ENCODE results near the gene TTC21A.
A peak's percentile ranks its signal among the peaks of the same experiment; 100 is the strongest.

Gene TTC21A

GRCh38 chr3:39149498-39150147, 42.1 kb downstream of the TTC21A start:
- no peak overlapping the region for H3K4me3 ChIP-seq (ENCODE audit: insufficient read depth, low read depth, low read length)
- no peak overlapping the region for H3K27ac ChIP-seq (ENCODE audit: insufficient read depth, low read depth, low read length, poor library complexity, severe bottlenecking)
- WGBS, 2 experiments = 88 to 89% methylated on average over 3 of the region's 3 CpGs
- H3K27me3 ChIP-seq (ENCODE audit: control insufficient read depth, insufficient read depth, low read length, poor library complexity, severe bottlenecking) = peaks cover 9% of the 10 kb centered on the region
- no peaks in the 10 kb centered on the region for H3K9me3 ChIP-seq (ENCODE audit: control insufficient read depth, low read length)
- H3K36me3 ChIP-seq (ENCODE audit: control insufficient read depth, insufficient read depth, low read length) = no peaks in the 10 kb centered on the region
- H3K4me1 ChIP-seq (ENCODE audit: control insufficient read depth, insufficient read depth, low read length) = peaks cover 70% of the 10 kb centered on the region

GRCh38 chr3:39150148-39150802, 42.8 kb downstream of the TTC21A start:
- H3K27me3 ChIP-seq (ENCODE audit: control insufficient read depth, insufficient read depth, low read length, poor library complexity, severe bottlenecking) = peaks cover 9% of the 10 kb centered on the region
- no peak overlapping the region for H3K4me3 ChIP-seq (ENCODE audit: insufficient read depth, low read depth, low read length)
- WGBS, 2 experiments = 80 to 82% methylated on average over 5 of the region's 5 CpGs
- peaks cover 70% of the 10 kb centered on the region for H3K4me1 ChIP-seq (ENCODE audit: control insufficient read depth, insufficient read depth, low read length)
- peak overlapping the region; percentile 65 for H3K27ac ChIP-seq (ENCODE audit: insufficient read depth, low read depth, low read length, poor library complexity, severe bottlenecking)
- no peaks in the 10 kb centered on the region for H3K36me3 ChIP-seq (ENCODE audit: control insufficient read depth, insufficient read depth, low read length)
- H3K9me3 ChIP-seq (ENCODE audit: control insufficient read depth, low read length) = no peaks in the 10 kb centered on the region

- Histone ChIP-seq H3K4me3 (ENCODE audit: insufficient read depth, low read depth, low read length) (peak overlapping the region; percentile 65), H3K9me3 (ENCODE audit: control insufficient read depth, low read length) (no peaks in the 10 kb centered on the region), H3K27ac (ENCODE audit: insufficient read depth, low read depth, low read length, poor library complexity, severe bottlenecking) (peak overlapping the region; percentile 65), H3K36me3 (ENCODE audit: control insufficient read depth, insufficient read depth, low read length) (no peaks in the 10 kb centered on the region), H3K27me3 (ENCODE audit: control insufficient read depth, insufficient read depth, low read length, poor library complexity, severe bottlenecking) (peaks cover 9% of the 10 kb centered on the region), H3K4me1 (ENCODE audit: control insufficient read depth, insufficient read depth, low read length) (peaks cover 69% of the 10 kb centered on the region)
- WGBS, 2 experiments = 26 to 36% methylated on average over 9 of the region's 9 CpGs
Observed at GRCh38 chr3:39150803-39151631, 43.5 kb downstream of the TTC21A start.

GRCh38 chr3:39153977-39154279, 46.4 kb downstream of the TTC21A start:
- peak overlapping the region; percentile 65 for H3K4me3 ChIP-seq (ENCODE audit: insufficient read depth, low read depth, low read length)
- 5 to 11% methylated on average over 1 to 8 of the region's 9 CpGs for WGBS, 2 experiments
- peaks cover 43% of the 10 kb centered on the region for H3K4me1 ChIP-seq (ENCODE audit: control insufficient read depth, insufficient read depth, low read length)
- H3K27ac ChIP-seq (ENCODE audit: insufficient read depth, low read depth, low read length, poor library complexity, severe bottlenecking) = peak overlapping the region; percentile 61
- no peaks in the 10 kb centered on the region for H3K36me3 ChIP-seq (ENCODE audit: control insufficient read depth, insufficient read depth, low read length)
- H3K9me3 ChIP-seq (ENCODE audit: control insufficient read depth, low read length) = no peaks in the 10 kb centered on the region
- peaks cover 9% of the 10 kb centered on the region for H3K27me3 ChIP-seq (ENCODE audit: control insufficient read depth, insufficient read depth, low read length, poor library complexity, severe bottlenecking)

- 12 to 13% methylated on average over 18 of the region's 18 CpGs for WGBS, 2 experiments
- Histone ChIP-seq H3K4me3 (ENCODE audit: insufficient read depth, low read depth, low read length) (peak overlapping the region; percentile 65), H3K36me3 (ENCODE audit: control insufficient read depth, insufficient read depth, low read length) (no peaks in the 10 kb centered on the region), H3K4me1 (ENCODE audit: control insufficient read depth, insufficient read depth, low read length) (peaks cover 38% of the 10 kb centered on the region), H3K9me3 (ENCODE audit: control insufficient read depth, low read length) (no peaks in the 10 kb centered on the region), H3K27me3 (ENCODE audit: control insufficient read depth, insufficient read depth, low read length, poor library complexity, severe bottlenecking) (peaks cover 9% of the 10 kb centered on the region), H3K27ac (ENCODE audit: insufficient read depth, low read depth, low read length, poor library complexity, severe bottlenecking) (peak overlapping the region; percentile 61)
Observed at GRCh38 chr3:39154280-39155021, 47.0 kb downstream of the TTC21A start.

GRCh38 chr3:39156421-39156820, 48.9 kb downstream of the TTC21A start:
- Histone ChIP-seq H3K27ac (ENCODE audit: insufficient read depth, low read depth, low read length, poor library complexity, severe bottlenecking) (no peak overlapping the region), H3K36me3 (ENCODE audit: control insufficient read depth, insufficient read depth, low read length) (no peaks in the 10 kb centered on the region)
- 90 to 91% methylated on average over 4 of the region's 4 CpGs for WGBS, 2 experiments

GRCh38 chr3:39157359-39157758, 49.9 kb downstream of the TTC21A start:
- H3K9me3 ChIP-seq (ENCODE audit: control insufficient read depth, low read length) = no peaks in the 10 kb centered on the region
- 96 to 97% methylated on average over 4 to 7 of the region's 7 CpGs for WGBS, 2 experiments
- peaks cover 7% of the 10 kb centered on the region for H3K27me3 ChIP-seq (ENCODE audit: control insufficient read depth, insufficient read depth, low read length, poor library complexity, severe bottlenecking)
- peaks cover 10% of the 10 kb centered on the region for H3K4me1 ChIP-seq (ENCODE audit: control insufficient read depth, insufficient read depth, low read length)
- no peaks in the 10 kb centered on the region for H3K36me3 ChIP-seq (ENCODE audit: control insufficient read depth, insufficient read depth, low read length)
- H3K27ac ChIP-seq (ENCODE audit: insufficient read depth, low read depth, low read length, poor library complexity, severe bottlenecking) = no peak overlapping the region
- H3K4me3 ChIP-seq (ENCODE audit: insufficient read depth, low read depth, low read length) = no peak overlapping the region

More at GRCh38 chr3:39156421-39156820, 48.9 kb downstream of the TTC21A start:
- H3K4me3 ChIP-seq (ENCODE audit: insufficient read depth, low read depth, low read length) = no peak overlapping the region
- no peaks in the 10 kb centered on the region for H3K9me3 ChIP-seq (ENCODE audit: control insufficient read depth, low read length)
- peaks cover 9% of the 10 kb centered on the region for H3K27me3 ChIP-seq (ENCODE audit: control insufficient read depth, insufficient read depth, low read length, poor library complexity, severe bottlenecking)
- H3K4me1 ChIP-seq (ENCODE audit: control insufficient read depth, insufficient read depth, low read length) = peaks cover 19% of the 10 kb centered on the region

GRCh38 chr3:39158148-39158715, 50.8 kb downstream of the TTC21A start:
- peaks cover 5% of the 10 kb centered on the region for H3K4me1 ChIP-seq (ENCODE audit: control insufficient read depth, insufficient read depth, low read length)
- WGBS, 2 experiments = 73 to 85% methylated on average over 5 of the region's 5 CpGs

GRCh38 chr3:39164414-39164813, 56.9 kb downstream of the TTC21A start:
- WGBS, 2 experiments = 88 to 92% methylated on average over 2 to 3 of the region's 3 CpGs
- H3K9me3 ChIP-seq (ENCODE audit: control insufficient read depth, low read length) = no peaks in the 10 kb centered on the region
- no peak overlapping the region for H3K27ac ChIP-seq (ENCODE audit: insufficient read depth, low read depth, low read length, poor library complexity, severe bottlenecking)
- H3K4me3 ChIP-seq (ENCODE audit: insufficient read depth, low read depth, low read length) = no peak overlapping the region
- no peaks in the 10 kb centered on the region for H3K36me3 ChIP-seq (ENCODE audit: control insufficient read depth, insufficient read depth, low read length)
- H3K4me1 ChIP-seq (ENCODE audit: control insufficient read depth, insufficient read depth, low read length) = no peaks in the 10 kb centered on the region
- no peaks in the 10 kb centered on the region for H3K27me3 ChIP-seq (ENCODE audit: control insufficient read depth, insufficient read depth, low read length, poor library complexity, severe bottlenecking)

More at GRCh38 chr3:39158148-39158715, 50.8 kb downstream of the TTC21A start:
- Histone ChIP-seq H3K27me3 (ENCODE audit: control insufficient read depth, insufficient read depth, low read length, poor library complexity, severe bottlenecking) (no peaks in the 10 kb centered on the region), H3K36me3 (ENCODE audit: control insufficient read depth, insufficient read depth, low read length) (no peaks in the 10 kb centered on the region), H3K4me3 (ENCODE audit: insufficient read depth, low read depth, low read length) (no peak overlapping the region), H3K9me3 (ENCODE audit: control insufficient read depth, low read length) (no peaks in the 10 kb centered on the region), H3K27ac (ENCODE audit: insufficient read depth, low read depth, low read length, poor library complexity, severe bottlenecking) (no peak overlapping the region)
